MM.1S (cell line): ENCODE results near the gene THSD7B.

ENCODE experiments used
- DNase-seq: peaks from one replicate; pipeline ENCODE4 v3.0.0-alpha.2; 2015
- H2AFZ ChIP-seq: fragments of 300-600 bp; sonication (generic); 2 replicates; pipeline ENCODE4 v1.6.0; 2016; ENCODE audit warnings: antibody characterized with exemption, low read length
- H3F3A ChIP-seq: fragments of 300-600 bp; sonication (generic); 2 replicates; pipeline ENCODE4 v1.6.1; 2016; ENCODE audit warnings: mild to moderate bottlenecking, antibody characterized with exemption, low read length, moderate library complexity, mixed read lengths; ENCODE audit not compliant: insufficient read depth
- H3K27ac ChIP-seq: fragments of 300-600 bp; sonication (generic); 2 replicates; pipeline ENCODE4 v1.5.1; 2016; ENCODE audit warnings: mild to moderate bottlenecking, low read length
- H3K27me3 ChIP-seq: fragments of 300-600 bp; sonication (generic); replicated peaks from 2 replicates; pipeline ENCODE4 v1.6.0; 2016; ENCODE audit warnings: low read length; ENCODE audit not compliant: insufficient read depth
- H3K36me3 ChIP-seq: fragments of 300-600 bp; sonication (generic); replicated peaks from 2 replicates; pipeline ENCODE4 v1.6.1; 2016; ENCODE audit warnings: mild to moderate bottlenecking, low read length, mixed read lengths; ENCODE audit not compliant: insufficient read depth
- H3K4me1 ChIP-seq: fragments of 300-600 bp; sonication (generic); 2 replicates; pipeline ENCODE4 v1.6.1; 2016; ENCODE audit warnings: low read length, mixed read lengths
- H3K4me2 ChIP-seq: fragments of 300-600 bp; sonication (generic); 2 replicates; pipeline ENCODE4 v1.6.0; 2016; ENCODE audit warnings: low read depth, low read length
- H3K4me3 ChIP-seq: fragments of 300-600 bp; sonication (generic); 2 replicates; pipeline ENCODE4 v1.5.1; 2016; ENCODE audit warnings: low read length, mixed read lengths
- H3K79me2 ChIP-seq: fragments of 300-600 bp; sonication (generic); 2 replicates; pipeline ENCODE4 v1.6.1; 2016; ENCODE audit warnings: mixed run types, low read length, mixed read lengths
- H3K9ac ChIP-seq: fragments of 300-600 bp; sonication (generic); 2 replicates; pipeline ENCODE4 v1.6.1; 2016; ENCODE audit warnings: low read length, mixed read lengths
- H3K9me2 ChIP-seq: fragments of 300-600 bp; sonication (generic); replicated peaks from 2 replicates; pipeline ENCODE4 v1.6.1; 2016; ENCODE audit warnings: mild to moderate bottlenecking, low read length, mixed read lengths; ENCODE audit not compliant: insufficient read depth
- H3K9me3 ChIP-seq: fragments of 300-600 bp; sonication (generic); replicated peaks from 2 replicates; pipeline ENCODE4 v1.6.1; 2016; ENCODE audit warnings: mild to moderate bottlenecking, low read length, mixed read lengths; ENCODE audit not compliant: insufficient read depth
- H4K20me1 ChIP-seq: fragments of 300-600 bp; sonication (generic); 2 replicates; pipeline ENCODE4 v1.6.1; 2016; ENCODE audit warnings: mild to moderate bottlenecking, low read length, moderate library complexity, mixed read lengths; ENCODE audit not compliant: insufficient read depth
- CTCF ChIP-seq: fragments of 300-600 bp; sonication (generic); IDR thresholded peaks from 2 replicates; pipeline ENCODE4 v1.5.1; 2016; ENCODE audit warnings: antibody characterized with exemption, low read length, mixed read lengths
- EZH2 ChIP-seq: fragments of 300-600 bp; sonication (generic); optimal IDR thresholded peaks from 2 replicates; pipeline ENCODE3; 2017; ENCODE audit warnings: low read depth, mild to moderate bottlenecking, antibody characterized with exemption, low read length, mixed read lengths
- EZH2phosphoT487 ChIP-seq: fragments of 300-600 bp; sonication (generic); IDR thresholded peaks from 2 replicates; pipeline ENCODE4 v1.6.1; 2018; ENCODE audit warnings: antibody characterized with exemption, low read length

Gene THSD7B

DNA sequence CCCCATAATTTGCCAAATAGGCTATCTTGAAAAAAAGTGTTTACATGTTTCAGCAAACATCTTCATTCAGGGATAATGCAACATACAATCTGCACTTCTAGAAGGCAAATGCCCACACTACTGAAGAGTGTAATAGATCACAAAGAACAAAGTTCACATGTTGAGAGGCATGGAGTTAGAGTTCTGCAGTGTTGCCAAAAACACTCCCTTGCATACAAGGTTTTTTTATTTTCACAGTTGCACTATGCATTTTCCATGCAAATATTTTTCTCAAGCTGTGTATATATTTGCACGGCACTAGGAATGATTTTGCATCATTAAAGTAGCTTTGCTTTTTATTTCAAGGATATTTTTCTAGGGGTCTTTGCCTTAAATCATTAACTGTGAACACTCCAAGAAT is 409.9 kb downstream of the THSD7B start:
- Histone ChIP-seq H3K4me3 (no peak overlapping the region), H3K36me3 (no peaks in the 10 kb centered on the region), H3K9ac (no peak overlapping the region), H3K4me2 (no peak overlapping the region), H3K4me1 (no peaks in the 10 kb centered on the region; the same call in 1 of the 2 replicates), H3K9me3 (no peaks in the 10 kb centered on the region), H3K79me2 (no peaks in the 10 kb centered on the region), H3F3A (no peaks in the 10 kb centered on the region), H3K27me3 (no peaks in the 10 kb centered on the region), H3K9me2 (no peaks in the 10 kb centered on the region), H3K27ac (no peak overlapping the region), H4K20me1 (no peaks in the 10 kb centered on the region), H2AFZ (no peak overlapping the region)
- DNase-seq = no peak
- TF ChIP-seq EZH2phosphoT487 (no peak), CTCF (no peak), EZH2 (no peak)

DNA sequence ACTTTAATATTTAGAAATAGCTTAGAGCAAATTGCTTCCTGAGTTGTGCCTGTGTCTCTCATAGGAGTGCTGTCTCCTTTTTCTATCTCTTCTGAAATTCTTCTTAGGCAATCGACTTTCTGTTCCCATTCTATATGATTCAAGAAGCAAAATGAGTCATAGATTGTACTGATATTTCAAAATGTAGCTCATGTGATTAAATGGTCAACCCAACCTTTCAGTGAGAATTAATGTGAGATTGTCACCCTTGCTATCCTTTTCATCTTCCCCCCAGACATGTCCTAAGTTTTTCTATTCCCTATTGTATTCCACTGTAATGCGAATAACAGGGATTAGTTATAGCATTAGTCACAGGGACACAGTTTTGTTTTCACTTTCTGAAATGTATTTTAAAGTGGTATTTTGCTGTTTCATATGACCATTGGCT is 413.6 kb downstream of the THSD7B start:
- H2AFZ ChIP-seq = no peak overlapping the region
- no peak overlapping the region for H3K4me2 ChIP-seq
- H3K9me2 ChIP-seq = no peaks in the 10 kb centered on the region
- no peak overlapping the region for H3K4me3 ChIP-seq
- no peaks in the 10 kb centered on the region for H4K20me1 ChIP-seq
- H3K79me2 ChIP-seq = no peaks in the 10 kb centered on the region
- H3K36me3 ChIP-seq = no peaks in the 10 kb centered on the region
- no peak for DNase-seq
- H3F3A ChIP-seq = no peaks in the 10 kb centered on the region
- H3K4me1 ChIP-seq = no peaks in the 10 kb centered on the region
- H3K27me3 ChIP-seq = no peaks in the 10 kb centered on the region
- TF ChIP-seq CTCF (no peak), EZH2phosphoT487 (no peak), EZH2 (no peak)
- no peaks in the 10 kb centered on the region for H3K9me3 ChIP-seq
- no peak overlapping the region for H3K27ac ChIP-seq
- no peak overlapping the region for H3K9ac ChIP-seq

- no peak overlapping the region for H3K4me3 ChIP-seq
- H2AFZ ChIP-seq = no peak overlapping the region
- H3K9me3 ChIP-seq = no peaks in the 10 kb centered on the region
- H3K4me2 ChIP-seq = no peak overlapping the region
- no peaks in the 10 kb centered on the region for H3K9me2 ChIP-seq
- no peak for DNase-seq
- no peaks in the 10 kb centered on the region for H3K4me1 ChIP-seq
- no peak overlapping the region for H3K27ac ChIP-seq
- H3K9ac ChIP-seq = no peak overlapping the region
- H4K20me1 ChIP-seq = no peaks in the 10 kb centered on the region
- H3K27me3 ChIP-seq = no peaks in the 10 kb centered on the region
- H3F3A ChIP-seq = no peaks in the 10 kb centered on the region
- no peaks in the 10 kb centered on the region for H3K79me2 ChIP-seq
- no peak for TF ChIP-seq EZH2
- TF ChIP-seq EZH2phosphoT487 = no peak
- TF ChIP-seq CTCF = no peak
- H3K36me3 ChIP-seq = no peaks in the 10 kb centered on the region
Measured at GRCh38 chr2:137179542-137179941, 414.2 kb downstream of the THSD7B start.
